HUES48 (cell line): ENCODE measurements around the gene TUBE1.
"Not testable (repeated sequence)": the region's sequence is repeated elsewhere in the genome, so short reads cannot be mapped to it uniquely, and the experiment has no call there.

Source experiments
- H3K27ac ChIP-seq: one replicate; pipeline ENCODE4 v1.7.0; 2013; ENCODE audit warnings: low read depth, low read length, inconsistent platforms
- H3K27me3 ChIP-seq: 2 replicates; pipeline ENCODE4 v1.6.1; 2013; ENCODE audit warnings: mild to moderate bottlenecking, low read length; ENCODE audit not compliant: control insufficient read depth, insufficient read depth
- H3K36me3 ChIP-seq: 2 replicates; pipeline ENCODE4 v1.6.1; 2013; ENCODE audit warnings: low read length; ENCODE audit not compliant: control insufficient read depth, insufficient read depth
- H3K4me1 ChIP-seq: 2 replicates; pipeline ENCODE4 v1.6.1; 2013; ENCODE audit warnings: mild to moderate bottlenecking, low read length; ENCODE audit not compliant: control insufficient read depth, insufficient read depth
- H3K4me3 ChIP-seq: 2 replicates; pipeline ENCODE4 v1.5.1; 2013; ENCODE audit warnings: mild to moderate bottlenecking, low read depth, low read length
- H3K9ac ChIP-seq: 2 replicates; pipeline ENCODE4 v1.6.1; 2013; ENCODE audit warnings: mild to moderate bottlenecking, low read depth, low read length, moderate library complexity
- H3K9me3 ChIP-seq: 2 replicates; pipeline ENCODE4 v1.6.1; 2013; ENCODE audit warnings: low read length; ENCODE audit not compliant: control insufficient read depth, insufficient read depth

Gene TUBE1

DNA sequence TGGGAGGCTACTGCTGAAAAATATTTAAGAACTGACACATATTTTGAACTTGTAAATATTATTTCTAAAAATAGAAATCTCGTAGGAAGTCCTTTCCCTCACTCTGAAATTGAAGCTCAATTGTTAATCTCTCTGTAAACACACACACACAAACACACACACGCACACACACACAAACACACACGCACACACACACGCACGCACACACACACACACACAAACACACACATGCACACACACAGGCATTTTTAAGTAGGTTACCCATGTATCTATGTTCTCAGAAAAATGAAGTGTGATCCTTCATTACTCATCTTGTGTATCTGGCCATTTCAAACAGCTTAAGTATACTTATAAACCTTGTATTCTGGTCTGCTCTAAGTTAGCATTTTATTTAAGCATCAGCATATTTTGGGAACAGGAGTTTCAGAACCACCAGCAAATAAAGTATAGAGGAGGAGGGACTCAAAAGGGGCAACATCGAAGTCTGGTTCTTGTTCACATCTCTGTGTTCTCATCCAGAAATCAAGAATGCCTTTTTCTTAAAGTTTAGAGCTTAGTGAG, 21.8 kb downstream of the TUBE1 start:
- Histone ChIP-seq H3K4me3 (no peak overlapping the region), H3K27me3 (no peaks in the 10 kb centered on the region), H3K36me3 (peaks cover 5% of the 10 kb centered on the region; the same call in 1 of the 2 replicates), H3K27ac (no peak overlapping the region), H3K9ac (no peak overlapping the region), H3K4me1 (no peaks in the 10 kb centered on the region), H3K9me3 (no peaks in the 10 kb centered on the region)

DNA sequence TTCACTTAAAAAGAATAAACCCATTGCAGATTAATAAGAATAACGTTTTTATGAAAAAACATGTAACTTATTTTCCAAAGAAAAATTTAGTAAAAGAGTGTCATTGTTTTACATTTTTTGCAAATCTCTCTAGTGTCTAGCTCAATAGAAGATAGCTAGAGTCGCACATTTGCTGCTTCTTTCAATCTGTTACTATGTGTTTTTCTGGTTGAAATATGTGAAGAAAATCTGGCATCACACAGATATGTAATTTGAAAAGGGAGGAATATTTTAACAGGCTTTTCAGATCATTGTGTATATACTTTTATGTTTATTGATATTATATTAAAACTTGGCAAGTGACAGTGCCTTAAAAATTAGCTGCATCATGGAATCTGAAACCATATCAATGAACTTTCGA, 24.3 kb downstream of the TUBE1 start:
- Histone ChIP-seq H3K9me3 (no peaks in the 10 kb centered on the region), H3K27ac (no peak overlapping the region), H3K4me1 (no peaks in the 10 kb centered on the region), H3K4me3 (no peak overlapping the region), H3K27me3 (no peaks in the 10 kb centered on the region), H3K36me3 (no peaks in the 10 kb centered on the region), H3K9ac (no peak overlapping the region)

DNA sequence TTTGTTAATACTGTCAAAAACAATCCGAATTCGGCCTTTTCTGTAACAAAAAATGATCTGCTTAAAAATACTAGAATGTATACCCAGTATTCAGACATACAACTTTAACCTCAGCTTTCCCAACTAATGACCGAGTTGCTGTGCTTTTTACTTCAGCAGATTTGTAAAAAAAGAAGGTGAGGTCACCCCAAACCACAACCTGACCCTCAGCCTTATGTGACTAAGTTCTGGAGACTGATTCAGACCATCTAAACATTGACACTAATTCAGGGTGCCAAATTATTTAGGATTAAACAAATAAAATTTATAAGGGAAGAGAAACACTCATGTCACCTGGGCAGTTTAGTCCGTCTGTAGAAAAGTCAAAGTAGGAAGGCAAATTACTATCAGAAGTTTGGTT, 25.7 kb downstream of the TUBE1 start:
- H3K9me3 ChIP-seq = no peaks in the 10 kb centered on the region
- no peaks in the 10 kb centered on the region for H3K27me3 ChIP-seq
- no peak overlapping the region for H3K27ac ChIP-seq
- H3K4me1 ChIP-seq = no peaks in the 10 kb centered on the region
- no peak overlapping the region for H3K9ac ChIP-seq
- H3K4me3 ChIP-seq = no peak overlapping the region
- H3K36me3 ChIP-seq = no peaks in the 10 kb centered on the region

DNA sequence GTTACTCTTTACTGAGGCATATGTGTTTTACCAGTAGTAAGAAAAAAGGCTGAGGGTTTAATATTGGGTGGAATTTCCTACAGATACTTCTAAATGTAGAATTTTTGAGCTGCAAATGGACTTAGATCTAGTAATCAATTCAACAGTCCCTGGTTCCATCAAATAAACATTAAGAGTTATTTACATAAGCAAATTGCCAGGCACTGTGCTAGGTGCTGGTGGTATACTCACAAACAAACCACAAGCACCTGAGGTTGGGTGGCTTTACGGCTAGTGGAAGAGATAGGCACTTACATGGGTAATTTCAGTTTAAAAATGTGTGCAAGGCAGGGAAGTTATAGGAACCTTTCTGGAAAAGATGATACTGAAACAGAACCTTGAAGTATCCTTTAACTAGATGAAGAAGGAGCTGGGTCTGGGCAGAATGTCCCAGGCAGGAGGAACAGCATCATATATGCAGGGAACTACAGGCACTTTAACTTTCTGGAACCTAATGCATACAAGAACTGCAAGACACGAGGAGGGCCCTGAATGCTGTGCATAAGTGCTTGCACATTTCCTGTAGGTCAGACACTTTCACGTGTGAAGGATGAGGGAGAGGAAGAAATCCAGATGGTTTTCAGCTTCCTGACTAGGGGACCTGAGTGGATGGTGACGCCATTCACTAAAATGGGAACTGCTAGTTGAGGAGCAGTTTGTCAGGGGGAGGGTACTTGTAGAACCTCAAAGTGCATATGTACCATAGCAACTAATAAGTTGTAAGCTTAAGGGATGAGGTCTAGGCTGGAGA, 28.8 kb downstream of the TUBE1 start:
- no peak overlapping the region for H3K27ac ChIP-seq
- no peaks in the 10 kb centered on the region for H3K27me3 ChIP-seq
- no peaks in the 10 kb centered on the region for H3K9me3 ChIP-seq
- H3K4me1 ChIP-seq = no peaks in the 10 kb centered on the region
- H3K36me3 ChIP-seq = no peaks in the 10 kb centered on the region
- H3K4me3 ChIP-seq = no peak overlapping the region
- no peak overlapping the region for H3K9ac ChIP-seq

DNA sequence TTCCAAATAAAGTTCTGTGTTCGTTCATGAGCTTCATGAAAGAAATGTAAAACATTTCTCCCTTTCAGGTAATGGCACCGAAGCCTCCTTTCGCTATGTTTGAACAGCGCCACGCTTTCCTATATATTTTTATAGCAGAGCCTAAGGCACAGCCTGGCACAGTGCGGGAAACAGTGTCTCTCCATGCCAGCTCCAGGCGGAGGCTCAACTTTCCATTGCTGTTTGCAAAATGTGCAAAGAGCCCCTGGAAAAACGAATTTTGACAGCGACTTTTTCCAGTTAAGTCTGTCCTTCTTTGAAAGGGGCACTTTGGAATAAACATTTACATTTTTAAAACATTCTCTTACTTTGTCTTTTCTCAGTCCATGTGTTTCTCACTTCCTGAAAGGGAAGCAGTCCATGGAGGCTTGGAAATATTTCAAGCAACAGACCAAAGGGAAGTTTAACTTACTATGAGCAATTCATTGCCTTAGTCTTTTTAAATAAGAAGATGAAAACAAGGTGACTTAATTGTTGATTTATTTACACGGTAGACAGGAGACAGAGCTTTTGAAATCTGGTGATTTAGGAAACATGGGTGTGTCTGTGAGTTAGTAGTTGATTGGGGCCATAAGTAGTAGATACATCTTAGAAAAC, 32.6 kb downstream of the TUBE1 start:
- H3K4me3 ChIP-seq = no peak overlapping the region
- no peaks in the 10 kb centered on the region for H3K27me3 ChIP-seq
- no peaks in the 10 kb centered on the region for H3K9me3 ChIP-seq
- no peaks in the 10 kb centered on the region for H3K4me1 ChIP-seq
- H3K36me3 ChIP-seq = no peaks in the 10 kb centered on the region
- no peak overlapping the region for H3K27ac ChIP-seq
- no peak overlapping the region for H3K9ac ChIP-seq

DNA sequence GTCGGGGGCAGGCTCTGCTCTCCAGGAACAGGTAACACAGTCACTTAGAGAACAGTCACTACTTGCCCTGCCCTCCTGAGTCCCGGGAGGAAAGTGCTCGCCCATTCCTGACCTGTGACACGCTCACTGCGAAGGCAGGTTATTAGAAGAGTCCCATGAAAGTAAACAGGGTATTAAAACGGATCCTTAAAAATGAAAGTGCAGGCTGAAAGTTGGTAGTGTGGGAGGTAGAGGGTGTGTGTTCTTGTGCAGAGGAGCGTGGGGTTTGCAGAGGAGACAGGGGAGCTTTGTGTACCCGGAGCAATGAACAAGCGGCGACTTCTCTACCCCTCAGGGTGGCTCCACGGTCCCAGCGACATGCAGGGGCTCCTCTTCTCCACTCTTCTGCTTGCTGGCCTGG, 33.3 kb downstream of the TUBE1 start, which contains the start of gene CCN6:
Gene CCN6 (plus strand): TSS at position 104 of the 400 bp plus-strand sequence. CDS start 254 bp downstream, at position 358.
- H3K4me1 ChIP-seq = no peaks in the 10 kb centered on the region
- H3K9ac ChIP-seq = no peak within 1 kb of the TSS
- no peaks in the 10 kb centered on the region for H3K36me3 ChIP-seq
- H3K27ac ChIP-seq = no peak within 1 kb of the TSS
- no peak within 1 kb of the TSS for H3K4me3 ChIP-seq
- H3K9me3 ChIP-seq = no peaks in the 10 kb centered on the region
- no peaks in the 10 kb centered on the region for H3K27me3 ChIP-seq

DNA sequence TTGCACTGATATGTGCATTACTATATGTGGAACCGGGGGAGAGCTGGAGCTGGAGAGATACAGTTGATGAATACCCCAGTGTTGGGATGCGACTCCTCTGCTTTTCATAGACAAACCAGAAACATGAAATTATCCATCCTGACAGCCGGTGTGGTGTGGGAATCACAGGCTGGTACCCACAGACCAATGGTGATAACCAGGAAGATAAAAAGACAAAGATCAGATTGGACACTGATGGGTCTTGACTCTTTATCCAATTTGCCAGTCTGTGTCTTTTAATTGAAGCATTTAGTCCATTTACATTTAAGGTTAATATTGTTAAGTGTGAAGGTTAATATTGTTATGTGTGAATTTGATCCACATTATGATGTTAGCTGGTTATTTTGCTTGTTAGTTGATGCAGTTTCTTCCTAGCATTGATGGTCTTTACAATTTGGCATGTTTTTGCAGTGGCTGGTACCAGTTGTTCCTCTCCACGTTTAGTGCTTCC, 36.0 kb downstream of the TUBE1 start:
- H3K36me3 ChIP-seq = not testable (repeated sequence)

DNA sequence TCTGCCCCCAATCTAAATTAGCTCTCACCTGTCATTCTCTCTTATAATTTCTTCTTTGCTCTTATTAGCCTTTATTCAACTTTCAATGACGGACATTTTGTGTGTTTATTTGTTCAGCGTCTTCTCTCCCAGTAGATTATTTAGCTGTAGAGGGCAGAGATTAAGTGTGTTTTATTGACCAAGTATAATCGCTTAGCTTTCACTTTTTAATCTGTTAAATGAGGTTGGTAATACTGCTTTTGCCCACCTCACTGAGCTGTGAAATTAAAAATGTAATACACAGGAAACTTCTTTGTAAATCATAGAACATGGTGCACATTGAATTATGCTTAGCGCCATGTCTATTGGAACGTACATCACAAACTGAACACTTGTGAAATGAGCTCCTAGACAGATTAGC, 36.9 kb downstream of the TUBE1 start:
- Histone ChIP-seq H3K4me3 (no peak overlapping the region), H3K36me3 (no peaks in the 10 kb centered on the region), H3K4me1 (no peaks in the 10 kb centered on the region), H3K9me3 (peaks cover 5% of the 10 kb centered on the region; the same call in 1 of the 2 replicates), H3K9ac (no peak overlapping the region), H3K27me3 (no peaks in the 10 kb centered on the region), H3K27ac (no peak overlapping the region)

More for the DNA sequence above, 36.0 kb downstream of the TUBE1 start:
- H3K27ac ChIP-seq, H3K9ac ChIP-seq, H3K4me3 ChIP-seq, H3K4me1 ChIP-seq, H3K9me3 ChIP-seq, H3K27me3 ChIP-seq: not testable (repeated sequence)

DNA sequence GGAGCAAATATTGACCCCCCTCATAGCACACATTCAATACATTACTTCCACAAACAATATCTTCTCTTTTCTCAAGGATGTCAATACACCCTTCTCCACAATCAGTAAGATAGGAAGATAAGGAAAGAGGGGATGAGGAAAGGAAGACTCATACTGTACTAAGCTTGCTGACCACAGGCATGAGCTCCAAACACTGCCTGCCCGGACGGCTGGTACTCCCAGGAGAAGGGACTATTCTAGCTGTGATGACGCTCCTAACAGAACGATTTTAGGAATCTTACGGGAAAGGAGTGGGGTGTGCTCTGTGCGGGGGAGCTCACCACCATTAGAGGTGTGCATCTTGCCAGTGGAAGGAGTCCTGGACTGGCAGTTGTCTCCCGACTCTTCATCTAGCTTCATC, 37.3 kb downstream of the TUBE1 start:
- Histone ChIP-seq H3K4me3 (no peak overlapping the region), H3K9me3 (peaks cover 5% of the 10 kb centered on the region; the same call in 1 of the 2 replicates), H3K27ac (no peak overlapping the region), H3K36me3 (no peaks in the 10 kb centered on the region), H3K4me1 (no peaks in the 10 kb centered on the region), H3K27me3 (no peaks in the 10 kb centered on the region), H3K9ac (no peak overlapping the region)

DNA sequence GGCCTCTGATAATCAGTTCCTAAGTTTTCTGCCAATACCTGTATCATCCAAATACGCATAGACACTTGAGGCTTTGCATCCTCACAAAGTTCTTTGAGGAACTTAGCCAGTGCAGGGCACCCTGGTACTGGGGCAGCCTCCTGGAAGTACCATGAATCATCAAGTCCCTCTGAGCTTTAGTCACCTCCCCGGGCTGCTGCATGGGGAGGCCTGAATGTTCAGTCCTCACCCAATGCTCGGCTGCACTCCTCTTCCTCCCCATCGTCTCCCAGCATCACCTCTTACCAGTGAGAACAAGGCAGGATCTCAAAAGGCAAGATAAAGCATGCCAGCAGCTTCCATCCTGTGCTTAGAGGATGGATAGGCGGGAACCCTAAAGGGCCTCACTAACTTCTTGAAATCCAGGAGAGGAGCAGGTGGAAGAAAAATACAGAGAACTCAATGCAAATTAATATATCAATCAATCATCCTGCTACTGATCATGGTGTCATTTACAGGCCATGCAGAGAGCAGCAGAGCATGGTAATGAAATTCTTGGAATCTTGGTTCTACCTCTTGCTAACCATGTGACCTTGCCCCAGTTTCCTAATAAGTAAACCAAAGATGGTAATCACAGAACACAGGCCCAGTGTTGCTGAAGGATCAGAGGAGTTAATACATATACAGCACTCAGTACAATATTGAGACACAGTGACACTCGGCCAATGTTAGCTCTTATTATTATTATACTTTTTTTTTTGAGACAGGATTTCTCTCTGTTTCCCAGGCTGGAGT, 38.1 kb downstream of the TUBE1 start:
- no peaks in the 10 kb centered on the region for H3K36me3 ChIP-seq
- H3K4me1 ChIP-seq = no peaks in the 10 kb centered on the region
- H3K27ac ChIP-seq = no peak overlapping the region
- peaks cover 5% of the 10 kb centered on the region; the same call in 1 of the 2 replicates for H3K9me3 ChIP-seq
- H3K27me3 ChIP-seq = no peaks in the 10 kb centered on the region
- H3K9ac ChIP-seq = no peak overlapping the region
- no peak overlapping the region for H3K4me3 ChIP-seq
